Activated CD4-positive, CD25-positive, alpha-beta regulatory T cell treated with anti-CD3 and anti-CD28 coated beads, Interleukin-2, amount 50 U/mL, for 16 hours (primary cell): ENCODE results near the gene AIPL1.

ENCODE experiments used
- DNase-seq: peaks from one replicate; pipeline ENCODE4 v3.0.0-alpha.2; 2020; ENCODE audit warnings: low read depth, low spot score

Gene AIPL1

GRCh38 chr17:6420173-6420641 lies 14.7 kb downstream of the AIPL1 start:
- DNase-seq, result no peak

GRCh38 chr17:6415616-6416015 lies 19.3 kb downstream of the AIPL1 start:
- DNase-seq, result no peak

GRCh38 chr17:6413065-6413464 lies 21.9 kb downstream of the AIPL1 start:
- DNase-seq, result no peak

GRCh38 chr17:6408735-6409134 lies 26.2 kb downstream of the AIPL1 start:
- DNase-seq, result no peak

GRCh38 chr17:6408276-6408675 lies 26.6 kb downstream of the AIPL1 start:
- no peak for DNase-seq

- DNase-seq, result no peak
Measured at GRCh38 chr17:6402258-6402657, 32.7 kb downstream of the AIPL1 start.

- no peak for DNase-seq
Measured at GRCh38 chr17:6398955-6399354, 36.0 kb downstream of the AIPL1 start.

GRCh38 chr17:6394055-6394606 lies 40.8 kb downstream of the AIPL1 start:
- no peak for DNase-seq

- DNase-seq, result no peak
Measured at GRCh38 chr17:6393351-6393952, 41.5 kb downstream of the AIPL1 start.

- DNase-seq, result no peak
Measured at GRCh38 chr17:6392609-6393350, 42.1 kb downstream of the AIPL1 start.

- no peak for DNase-seq
Measured at GRCh38 chr17:6388416-6388815, 46.5 kb downstream of the AIPL1 start.

GRCh38 chr17:6387858-6388257 lies 47.1 kb downstream of the AIPL1 start:
- DNase-seq, result no peak

GRCh38 chr17:6387442-6387841 lies 47.5 kb downstream of the AIPL1 start:
- DNase-seq, result no peak

GRCh38 chr17:6386041-6386630 lies 48.8 kb downstream of the AIPL1 start:
- no peak for DNase-seq

GRCh38 chr17:6384481-6384880 lies 50.4 kb downstream of the AIPL1 start:
- no peak for DNase-seq

- DNase-seq, result no peak
Measured at GRCh38 chr17:6381526-6382465, 53.1 kb downstream of the AIPL1 start.

GRCh38 chr17:6380915-6381438 lies 53.9 kb downstream of the AIPL1 start:
- no peak for DNase-seq

GRCh38 chr17:6377906-6378305 lies 57.0 kb downstream of the AIPL1 start:
- no peak for DNase-seq

- DNase-seq, result no peak
Measured at GRCh38 chr17:6376931-6377361, 58.0 kb downstream of the AIPL1 start.

GRCh38 chr17:6374761-6375312 lies 60.1 kb downstream of the AIPL1 start:
- peak; percentile 0 for DNase-seq

- no peak for DNase-seq
Measured at GRCh38 chr17:6374271-6374691, 60.6 kb downstream of the AIPL1 start.
